Suprapubic skin (tissue), 4 donors: ENCODE results near the gene AP3B2. TPM values are rescaled to one million over a fixed set of nuclear protein-coding genes. Genes with fewer than 3 reads are reported as not detected.

Experiments used
- DNase-seq, 2 donors: peaks; one replicate each; pipeline ENCODE4 v3.0.0-alpha.2; 2019; ENCODE audit warnings: low spot score in 2 of 2
- H3K27ac ChIP-seq: fragments of 200-600 bp; sonication (generic); one replicate; pipeline ENCODE4 v1.5.1; 2019
- H3K27me3 ChIP-seq: fragments of 200-600 bp; sonication (generic); one replicate; pipeline ENCODE4 v1.5.1; 2019
- H3K36me3 ChIP-seq: fragments of 200-600 bp; sonication (generic); one replicate; pipeline ENCODE4 v1.5.1; 2019
- H3K4me1 ChIP-seq: fragments of 200-600 bp; sonication (generic); one replicate; pipeline ENCODE4 v1.5.1; 2019
- H3K4me3 ChIP-seq: fragments of 200-600 bp; sonication (generic); one replicate; pipeline ENCODE4 v1.5.1; 2019; ENCODE audit warnings: mild to moderate bottlenecking
- H3K9me3 ChIP-seq: fragments of 200-600 bp; sonication (generic); one replicate; pipeline ENCODE4 v1.5.1; 2019
- EP300 ChIP-seq: sonication (generic); formaldehyde crosslinking; IDR thresholded peaks from one replicate; pipeline ENCODE4 v1.6.1; 2017; ENCODE audit warnings: antibody characterized with exemption
- POLR2A ChIP-seq, 2 donors: fragments of 450-650 bp; IDR thresholded peaks; one replicate each; pipeline ENCODE4 v1.6.1; 2017; ENCODE audit warnings: antibody characterized with exemption in 2 of 2, mild to moderate bottlenecking in 2 of 2, moderate library complexity in 2 of 2
- POLR2AphosphoS5 ChIP-seq, 3 donors: sonication (generic); formaldehyde crosslinking; IDR thresholded peaks; one replicate each; pipeline ENCODE4 v1.6.1; 2017; ENCODE audit warnings: antibody characterized with exemption in 3 of 3
- WGBS: methylation state at CpG from one replicate; pipeline ENCODE4 v1.1.5; 2018; 5-methylcytosine and 5-hydroxymethylcytosine counted together
- total RNA-seq, 4 donors: library from RNA; depleted of rRNA; stranded (reverse); fragments of >200 nt; gene quantifications; one replicate each; pipeline ENCODE4 v1.1.0, GENCODE V29; 2016
- TF ChIP-seq, protein P1 (sequence below), 2 donors: fragments of 200-600 bp in 1 of 2; fragments of 450-650 bp in 1 of 2; sonication (generic) in 1 of 2; IDR thresholded peaks; one replicate each; pipeline ENCODE4 v1.5.1; 2016 to 2019; ENCODE audit warnings: antibody characterized with exemption in 2 of 2, mild to moderate bottlenecking in 1 of 2, moderate library complexity in 1 of 2

The AP3B2 gene
- total RNA-seq, 4 donors from 2014 or later = 1.4 to 4.4 (median 2.8) TPM

DNA sequence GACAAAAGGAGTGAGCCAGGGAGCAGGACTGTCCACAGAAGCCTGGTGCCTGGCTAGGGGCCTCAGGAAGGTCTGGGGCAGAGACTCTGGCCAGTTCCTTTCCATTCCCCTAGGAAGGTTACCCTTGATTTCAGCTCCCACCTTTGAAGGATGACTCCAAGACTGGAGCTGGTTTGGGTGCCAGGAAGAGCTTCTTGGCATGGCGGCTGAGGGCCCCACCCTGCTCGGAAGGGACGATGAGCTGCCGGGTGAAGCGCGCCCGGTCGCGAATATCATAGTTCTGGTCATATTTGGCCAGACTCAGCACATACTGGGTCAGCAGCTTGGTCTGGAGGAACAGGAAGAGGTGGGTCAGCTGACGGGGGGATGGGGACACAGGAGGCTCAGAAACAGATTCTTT, 43.1 kb downstream of the AP3B2 start:
- no peak overlapping the region for H3K4me3 ChIP-seq
- no peak overlapping the region for H3K27ac ChIP-seq
- H3K4me1 ChIP-seq = no peaks in the 10 kb centered on the region
- TF ChIP-seq, protein P1, sequence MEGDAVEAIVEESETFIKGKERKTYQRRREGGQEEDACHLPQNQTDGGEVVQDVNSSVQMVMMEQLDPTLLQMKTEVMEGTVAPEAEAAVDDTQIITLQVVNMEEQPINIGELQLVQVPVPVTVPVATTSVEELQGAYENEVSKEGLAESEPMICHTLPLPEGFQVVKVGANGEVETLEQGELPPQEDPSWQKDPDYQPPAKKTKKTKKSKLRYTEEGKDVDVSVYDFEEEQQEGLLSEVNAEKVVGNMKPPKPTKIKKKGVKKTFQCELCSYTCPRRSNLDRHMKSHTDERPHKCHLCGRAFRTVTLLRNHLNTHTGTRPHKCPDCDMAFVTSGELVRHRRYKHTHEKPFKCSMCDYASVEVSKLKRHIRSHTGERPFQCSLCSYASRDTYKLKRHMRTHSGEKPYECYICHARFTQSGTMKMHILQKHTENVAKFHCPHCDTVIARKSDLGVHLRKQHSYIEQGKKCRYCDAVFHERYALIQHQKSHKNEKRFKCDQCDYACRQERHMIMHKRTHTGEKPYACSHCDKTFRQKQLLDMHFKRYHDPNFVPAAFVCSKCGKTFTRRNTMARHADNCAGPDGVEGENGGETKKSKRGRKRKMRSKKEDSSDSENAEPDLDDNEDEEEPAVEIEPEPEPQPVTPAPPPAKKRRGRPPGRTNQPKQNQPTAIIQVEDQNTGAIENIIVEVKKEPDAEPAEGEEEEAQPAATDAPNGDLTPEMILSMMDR (IDR thresholded peaks at IDR 0.05) = no peak
- TF ChIP-seq POLR2AphosphoS5 (IDR thresholded peaks at IDR 0.05) = no peak
- no peak for TF ChIP-seq POLR2A (IDR thresholded peaks at IDR 0.05)
- TF ChIP-seq EP300 = no peak
- H3K36me3 ChIP-seq = no peaks in the 10 kb centered on the region
- H3K9me3 ChIP-seq = no peaks in the 10 kb centered on the region
- no peaks in the 10 kb centered on the region for H3K27me3 ChIP-seq
- 93% methylated on average over 7 of the region's 10 CpGs for WGBS
- DNase-seq = no peak

DNA sequence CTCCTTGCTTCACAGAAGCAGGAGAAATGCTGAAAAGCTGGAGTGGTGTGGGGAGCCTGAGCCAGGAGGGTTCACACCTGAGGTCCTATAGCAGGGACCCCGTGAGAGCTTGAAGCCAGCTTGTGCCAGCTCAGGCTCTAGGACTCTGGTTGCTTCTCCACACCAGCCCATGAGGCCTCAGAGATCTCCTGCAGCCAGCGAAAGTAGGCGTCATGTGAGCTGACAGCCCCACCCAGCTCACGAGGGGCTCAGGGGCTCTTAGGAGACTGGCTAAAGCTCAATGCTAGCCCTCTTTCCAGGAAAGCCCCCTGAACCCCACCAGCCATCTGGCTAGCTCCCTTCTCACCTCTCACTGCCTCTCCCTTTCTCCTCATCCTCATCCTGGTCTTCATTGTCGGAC, 45.7 kb downstream of the AP3B2 start:
- no peaks in the 10 kb centered on the region for H3K36me3 ChIP-seq
- TF ChIP-seq POLR2A (IDR thresholded peaks at IDR 0.05) (no peak), POLR2AphosphoS5 (IDR thresholded peaks at IDR 0.05) (no peak), EP300 (no peak)
- TF ChIP-seq, protein P1 (IDR thresholded peaks at IDR 0.05) = no peak
- DNase-seq = peak in 1 of 2 donors; percentile 60

GRCh38 chr15:82663186-82663600, 46.5 kb downstream of the AP3B2 start:
- Histone ChIP-seq H3K36me3 (no peaks in the 10 kb centered on the region), H3K4me3 (no peak overlapping the region), H3K4me1 (no peaks in the 10 kb centered on the region), H3K9me3 (no peaks in the 10 kb centered on the region), H3K27me3 (no peaks in the 10 kb centered on the region), H3K27ac (no peak overlapping the region)
- TF ChIP-seq, protein P1 (IDR thresholded peaks at IDR 0.05) = no peak
- no peak for TF ChIP-seq EP300
- TF ChIP-seq POLR2AphosphoS5 (IDR thresholded peaks at IDR 0.05) = no peak
- no peak for TF ChIP-seq POLR2A (IDR thresholded peaks at IDR 0.05)
- DNase-seq = peak in 1 of 2 donors; percentile 77
- WGBS = 25% methylated on average over 4 of the region's 4 CpGs

More for the DNA sequence above, 45.7 kb downstream of the AP3B2 start:
- Histone ChIP-seq H3K4me1 (no peaks in the 10 kb centered on the region), H3K27ac (no peak overlapping the region), H3K27me3 (no peaks in the 10 kb centered on the region), H3K4me3 (no peak overlapping the region), H3K9me3 (no peaks in the 10 kb centered on the region)
- 92% methylated on average over 5 of the region's 5 CpGs for WGBS

DNA sequence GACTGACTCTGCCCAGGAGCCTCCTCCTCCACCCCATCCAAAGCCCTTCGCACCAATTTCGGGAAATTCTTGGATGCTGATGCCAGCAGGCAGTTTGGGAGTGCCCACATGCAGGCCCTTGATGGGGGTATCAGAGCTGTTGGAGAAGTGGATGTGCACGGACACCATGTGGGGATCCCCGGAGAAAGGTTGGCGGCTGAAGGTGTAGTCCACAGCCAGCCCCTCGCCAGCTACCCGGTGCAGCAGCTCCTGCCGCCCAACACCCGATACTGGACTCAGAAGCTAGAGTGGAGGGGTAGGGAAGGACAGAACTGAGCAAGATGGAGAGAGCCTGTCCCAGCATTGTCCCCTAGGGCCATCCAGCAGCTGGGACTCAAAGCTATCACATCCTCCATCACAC, 47.0 kb downstream of the AP3B2 start:
- Histone ChIP-seq H3K4me1 (no peaks in the 10 kb centered on the region), H3K27ac (no peak overlapping the region), H3K36me3 (no peaks in the 10 kb centered on the region), H3K9me3 (no peaks in the 10 kb centered on the region), H3K4me3 (no peak overlapping the region), H3K27me3 (no peaks in the 10 kb centered on the region)
- WGBS = 86% methylated on average over 8 of the region's 9 CpGs
- DNase-seq = peak in 1 of 2 donors; percentile 56
- TF ChIP-seq POLR2AphosphoS5 (IDR thresholded peaks at IDR 0.05) (no peak), POLR2A (IDR thresholded peaks at IDR 0.05) (no peak), EP300 (no peak)
- TF ChIP-seq, protein P1 (IDR thresholded peaks at IDR 0.05) = no peak

GRCh38 chr15:82660378-82660777, 49.3 kb downstream of the AP3B2 start:
- DNase-seq = peak in 1 of 2 donors; percentile 24
- WGBS = 48% methylated on average over 1 of the region's 1 CpG
- TF ChIP-seq POLR2A (IDR thresholded peaks at IDR 0.05) = no peak
- TF ChIP-seq, protein P1 (IDR thresholded peaks at IDR 0.05) = no peak
- no peak for TF ChIP-seq EP300
- TF ChIP-seq POLR2AphosphoS5 (IDR thresholded peaks at IDR 0.05) = no peak

More at GRCh38 chr15:82660378-82660777, 49.3 kb downstream of the AP3B2 start:
- no peak overlapping the region for H3K4me3 ChIP-seq
- no peaks in the 10 kb centered on the region for H3K9me3 ChIP-seq
- no peaks in the 10 kb centered on the region for H3K36me3 ChIP-seq
- no peaks in the 10 kb centered on the region for H3K27me3 ChIP-seq
- H3K4me1 ChIP-seq = no peaks in the 10 kb centered on the region
- no peak overlapping the region for H3K27ac ChIP-seq
